Measurements from ENCODE around the gene FLYWCH2.
"Not testable (repeated sequence)": the region's sequence is repeated elsewhere in the genome, so short reads cannot be mapped to it uniquely, and the experiment has no call there.

FLYWCH2 gene

GRCh38 chr16:2939968-2940367 lies 57.0 kb downstream of the FLYWCH2 start:
- no peaks in the 10 kb centered on the region for H3K9me3 ChIP-seq (ENCODE audit: control insufficient read depth, low read length)
- H3K27me3 ChIP-seq (ENCODE audit: control insufficient read depth, insufficient read depth, low read length, poor library complexity, severe bottlenecking): no peaks in the 10 kb centered on the region
- WGBS, 2 experiments: 95 to 98% methylated on average over 2 of the region's 2 CpGs
- no peak overlapping the region for H3K4me3 ChIP-seq (ENCODE audit: insufficient read depth, low read depth, low read length)
- no peaks in the 10 kb centered on the region for H3K4me1 ChIP-seq (ENCODE audit: control insufficient read depth, insufficient read depth, low read length)
- no peak overlapping the region for H3K27ac ChIP-seq (ENCODE audit: insufficient read depth, low read depth, low read length, poor library complexity, severe bottlenecking)
- H3K36me3 ChIP-seq (ENCODE audit: control insufficient read depth, insufficient read depth, low read length): peaks cover 14% of the 10 kb centered on the region

- no peaks in the 10 kb centered on the region for H3K4me1 ChIP-seq (ENCODE audit: control insufficient read depth, insufficient read depth, low read length)
- H3K27ac ChIP-seq (ENCODE audit: insufficient read depth, low read depth, low read length, poor library complexity, severe bottlenecking): no peak overlapping the region
- 91 to 95% methylated on average over 4 of the region's 4 CpGs for WGBS, 2 experiments
- H3K36me3 ChIP-seq (ENCODE audit: control insufficient read depth, insufficient read depth, low read length): peaks cover 14% of the 10 kb centered on the region
- no peaks in the 10 kb centered on the region for H3K9me3 ChIP-seq (ENCODE audit: control insufficient read depth, low read length)
- H3K4me3 ChIP-seq (ENCODE audit: insufficient read depth, low read depth, low read length): no peak overlapping the region
- H3K27me3 ChIP-seq (ENCODE audit: control insufficient read depth, insufficient read depth, low read length, poor library complexity, severe bottlenecking): no peaks in the 10 kb centered on the region
These were observed 59.0 kb downstream of the FLYWCH2 start for GRCh38 chr16:2942045-2942444.

GRCh38 chr16:2943716-2944115 lies 60.7 kb downstream of the FLYWCH2 start:
- WGBS, 2 experiments: 86 to 87% methylated on average over 12 of the region's 12 CpGs
- peaks cover 11% of the 10 kb centered on the region for H3K36me3 ChIP-seq (ENCODE audit: control insufficient read depth, insufficient read depth, low read length)

GRCh38 chr16:2946649-2947048 lies 63.6 kb downstream of the FLYWCH2 start:
- Histone ChIP-seq H3K4me1 (ENCODE audit: control insufficient read depth, insufficient read depth, low read length) (no peaks in the 10 kb centered on the region), H3K27me3 (ENCODE audit: control insufficient read depth, insufficient read depth, low read length, poor library complexity, severe bottlenecking) (no peaks in the 10 kb centered on the region), H3K9me3 (ENCODE audit: control insufficient read depth, low read length) (no peaks in the 10 kb centered on the region), H3K4me3 (ENCODE audit: insufficient read depth, low read depth, low read length) (no peak overlapping the region), H3K27ac (ENCODE audit: insufficient read depth, low read depth, low read length, poor library complexity, severe bottlenecking) (no peak overlapping the region), H3K36me3 (ENCODE audit: control insufficient read depth, insufficient read depth, low read length) (no peaks in the 10 kb centered on the region)
- WGBS, 2 experiments: 93 to 98% methylated on average over 4 of the region's 4 CpGs

More at GRCh38 chr16:2943716-2944115, 60.7 kb downstream of the FLYWCH2 start:
- not testable (repeated sequence) for H3K27me3 ChIP-seq (ENCODE audit: control insufficient read depth, insufficient read depth, low read length, poor library complexity, severe bottlenecking); H3K4me3 ChIP-seq (ENCODE audit: insufficient read depth, low read depth, low read length); H3K4me1 ChIP-seq (ENCODE audit: control insufficient read depth, insufficient read depth, low read length); H3K9me3 ChIP-seq (ENCODE audit: control insufficient read depth, low read length); H3K27ac ChIP-seq (ENCODE audit: insufficient read depth, low read depth, low read length, poor library complexity, severe bottlenecking)

Data from ectodermal cell (in vitro differentiated cells).